Ovary (tissue), 3 donors: ENCODE data around the gene MYO3A.

Experiments used
- POLR2A ChIP-seq: fragments of 450-650 bp; IDR thresholded peaks from one replicate; pipeline ENCODE4 v1.6.1; 2017; ENCODE audit warnings: antibody characterized with exemption, mild to moderate bottlenecking, moderate library complexity
- TF ChIP-seq, protein P1 (sequence below), 3 donors: fragments of 450-650 bp in 2 of 3; fragments of 200-600 bp in 1 of 3; IDR thresholded peaks; one replicate each; pipeline versions ENCODE4 v1.5.1 to v1.8.0; 2016 to 2022; ENCODE audit warnings: antibody characterized with exemption in 3 of 3, mild to moderate bottlenecking in 1 of 3
- donor health status: DM: no; HTN: no; CAD: no.

DNA sequence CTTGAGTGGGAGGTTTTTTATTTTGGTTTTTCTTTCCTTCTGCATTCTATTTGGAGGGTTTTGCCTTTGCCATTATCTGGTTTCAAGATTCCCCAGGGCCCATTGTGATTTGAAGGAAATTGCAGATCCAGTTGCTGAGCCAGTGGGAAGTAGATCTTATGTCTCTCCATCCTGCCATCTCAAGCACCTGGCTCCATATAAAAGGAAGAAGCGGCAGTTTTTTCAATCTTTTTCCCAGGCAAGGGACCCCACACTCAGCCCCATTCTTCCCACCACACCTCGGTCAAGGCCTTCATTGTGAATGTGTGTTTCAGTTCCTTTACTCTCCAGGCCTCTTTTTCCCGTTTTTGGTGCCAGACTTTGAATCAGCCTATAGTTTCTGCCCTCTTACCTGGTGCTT lies 95.8 kb downstream of the MYO3A start:
- TF ChIP-seq, protein P1, sequence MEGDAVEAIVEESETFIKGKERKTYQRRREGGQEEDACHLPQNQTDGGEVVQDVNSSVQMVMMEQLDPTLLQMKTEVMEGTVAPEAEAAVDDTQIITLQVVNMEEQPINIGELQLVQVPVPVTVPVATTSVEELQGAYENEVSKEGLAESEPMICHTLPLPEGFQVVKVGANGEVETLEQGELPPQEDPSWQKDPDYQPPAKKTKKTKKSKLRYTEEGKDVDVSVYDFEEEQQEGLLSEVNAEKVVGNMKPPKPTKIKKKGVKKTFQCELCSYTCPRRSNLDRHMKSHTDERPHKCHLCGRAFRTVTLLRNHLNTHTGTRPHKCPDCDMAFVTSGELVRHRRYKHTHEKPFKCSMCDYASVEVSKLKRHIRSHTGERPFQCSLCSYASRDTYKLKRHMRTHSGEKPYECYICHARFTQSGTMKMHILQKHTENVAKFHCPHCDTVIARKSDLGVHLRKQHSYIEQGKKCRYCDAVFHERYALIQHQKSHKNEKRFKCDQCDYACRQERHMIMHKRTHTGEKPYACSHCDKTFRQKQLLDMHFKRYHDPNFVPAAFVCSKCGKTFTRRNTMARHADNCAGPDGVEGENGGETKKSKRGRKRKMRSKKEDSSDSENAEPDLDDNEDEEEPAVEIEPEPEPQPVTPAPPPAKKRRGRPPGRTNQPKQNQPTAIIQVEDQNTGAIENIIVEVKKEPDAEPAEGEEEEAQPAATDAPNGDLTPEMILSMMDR (IDR thresholded peaks at IDR 0.05) = no peak
- TF ChIP-seq POLR2A = no peak
